HepG2 (cell line): ENCODE data around the gene PWWP2A. TPM values are rescaled to one million over a fixed set of nuclear protein-coding genes. Genes with fewer than 3 reads are reported as not detected.

Experiments
- CEBPG ChIP-seq: IDR thresholded peaks from 2 replicates; pipeline ENCODE4 v1.6.1; 2016
- CHD4 ChIP-seq: fragments of 200-600 bp; sonication (generic); IDR thresholded peaks from 2 replicates; pipeline ENCODE4 v1.7.0; 2017; ENCODE audit warnings: mild to moderate bottlenecking, low read length, borderline replicate concordance
- EHMT2 ChIP-seq: fragments of 200-600 bp; sonication (generic); IDR thresholded peaks from 2 replicates; pipeline ENCODE4 v1.7.0; 2017; ENCODE audit warnings: antibody characterized with exemption, low read depth, low read length, borderline replicate concordance
- ERF ChIP-seq: IDR thresholded peaks from 2 replicates; pipeline ENCODE4 v1.6.1; 2018; ENCODE audit warnings: missing biosample characterization, missing genetic modification reagents
- HMGXB4 ChIP-seq, 2 experiments: sonication (generic) in 1 of 2; formaldehyde crosslinking in 1 of 2; IDR thresholded peaks; 2 replicates each; pipeline versions ENCODE4 v1.4.0 to v1.6.1; 2018 to 2020; ENCODE audit warnings: missing genetic modification reagents in 2 of 2, borderline replicate concordance in 1 of 2, low read depth in 1 of 2, mild to moderate bottlenecking in 1 of 2, missing biosample characterization in 1 of 2
- POLR2AphosphoS2 ChIP-seq: IDR thresholded peaks from 2 replicates; pipeline ENCODE4 v1.6.1; 2011; ENCODE audit warnings: low read depth, low read length, improper control_type of control experiment
- SRY ChIP-seq: sonication (generic); formaldehyde crosslinking; IDR thresholded peaks from 2 replicates; pipeline ENCODE4 v1.8.0; 2022; ENCODE audit warnings: mild to moderate bottlenecking, missing genetic modification reagents
- TIGD3 ChIP-seq: sonication (generic); formaldehyde crosslinking; IDR thresholded peaks from 2 replicates; pipeline ENCODE4 v1.5.1; 2020; ENCODE audit warnings: mild to moderate bottlenecking, missing genetic modification reagents, borderline replicate concordance
- ZNF460 ChIP-seq: sonication (generic); formaldehyde crosslinking; IDR thresholded peaks from 2 replicates; pipeline ENCODE4 v1.5.1; 2020; ENCODE audit warnings: missing genetic modification reagents, mild to moderate bottlenecking, borderline replicate concordance
- ZNF780A ChIP-seq: sonication (generic); formaldehyde crosslinking; IDR thresholded peaks from 2 replicates; pipeline ENCODE4 v1.8.0; 2022; ENCODE audit warnings: mild to moderate bottlenecking, missing genetic modification reagents, moderate library complexity
- polyA plus RNA-seq, 8 experiments: library from polyadenylated mRNA; depleted of rRNA in 3 of 8; stranded (reverse) in 7 of 8; unstranded in 1 of 8; fragments of >200 nt; fragmentation: Illumina TruSeq in 4 of 8; extraction: Trizol in 4 of 8; gene quantifications; 2 replicates each; pipeline versions ENCODE4 v1.2.1 to v1.2.3, GENCODE V29; 2011 to 2016; ENCODE audit warnings: low read depth in 4 of 8, missing spikeins in 1 of 8, mixed read lengths in 1 of 8; ENCODE audit not compliant: insufficient read depth in 1 of 8
- total RNA-seq, 5 experiments: library from RNA; depleted of rRNA; stranded (reverse); fragments of >200 nt; fragmentation: Illumina TruSeq; extraction: Trizol; gene quantifications; 2 replicates each; pipeline ENCODE4 v1.2.3, GENCODE V29; 2016; ENCODE audit warnings: low read depth in 1 of 5
- TF ChIP-seq, protein P1 (sequence below): sonication (generic); formaldehyde crosslinking; IDR thresholded peaks from 2 replicates; pipeline ENCODE4 v1.4.0; 2020; ENCODE audit warnings: low read depth, missing genetic modification reagents

The PWWP2A gene
- total and polyA plus RNA-seq, 2 of the 13 experiments (the other 11 are each of a cell fraction or from before 2014, with no cell fraction given) = 7.3 to 16.9 TPM

- no peak for TF ChIP-seq HMGXB4 (CRISPR knock-in tag; IDR thresholded peaks at IDR 0.05; ENCODE audit: borderline replicate concordance in 1 of 2, low read depth in 1 of 2)
- TF ChIP-seq CHD4 = no peak
- no peak for TF ChIP-seq ERF (CRISPR knock-in tag)
- TF ChIP-seq ZNF460 (CRISPR knock-in tag) = no peak
- TF ChIP-seq SRY = no peak
- TF ChIP-seq POLR2AphosphoS2 = no peak
- TF ChIP-seq, protein P1, sequence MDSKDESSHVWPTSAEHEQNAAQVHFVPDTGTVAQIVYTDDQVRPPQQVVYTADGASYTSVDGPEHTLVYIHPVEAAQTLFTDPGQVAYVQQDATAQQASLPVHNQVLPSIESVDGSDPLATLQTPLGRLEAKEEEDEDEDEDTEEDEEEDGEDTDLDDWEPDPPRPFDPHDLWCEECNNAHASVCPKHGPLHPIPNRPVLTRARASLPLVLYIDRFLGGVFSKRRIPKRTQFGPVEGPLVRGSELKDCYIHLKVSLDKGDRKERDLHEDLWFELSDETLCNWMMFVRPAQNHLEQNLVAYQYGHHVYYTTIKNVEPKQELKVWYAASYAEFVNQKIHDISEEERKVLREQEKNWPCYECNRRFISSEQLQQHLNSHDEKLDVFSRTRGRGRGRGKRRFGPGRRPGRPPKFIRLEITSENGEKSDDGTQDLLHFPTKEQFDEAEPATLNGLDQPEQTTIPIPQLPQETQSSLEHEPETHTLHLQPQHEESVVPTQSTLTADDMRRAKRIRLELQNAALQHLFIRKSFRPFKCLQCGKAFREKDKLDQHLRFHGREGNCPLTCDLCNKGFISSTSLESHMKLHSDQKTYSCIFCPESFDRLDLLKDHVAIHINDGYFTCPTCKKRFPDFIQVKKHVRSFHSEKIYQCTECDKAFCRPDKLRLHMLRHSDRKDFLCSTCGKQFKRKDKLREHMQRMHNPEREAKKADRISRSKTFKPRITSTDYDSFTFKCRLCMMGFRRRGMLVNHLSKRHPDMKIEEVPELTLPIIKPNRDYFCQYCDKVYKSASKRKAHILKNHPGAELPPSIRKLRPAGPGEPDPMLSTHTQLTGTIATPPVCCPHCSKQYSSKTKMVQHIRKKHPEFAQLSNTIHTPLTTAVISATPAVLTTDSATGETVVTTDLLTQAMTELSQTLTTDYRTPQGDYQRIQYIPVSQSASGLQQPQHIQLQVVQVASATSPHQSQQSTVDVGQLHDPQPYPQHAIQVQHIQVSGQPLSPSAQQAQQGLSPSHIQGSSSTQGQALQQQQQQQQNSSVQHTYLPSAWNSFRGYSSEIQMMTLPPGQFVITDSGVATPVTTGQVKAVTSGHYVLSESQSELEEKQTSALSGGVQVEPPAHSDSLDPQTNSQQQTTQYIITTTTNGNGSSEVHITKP (CRISPR knock-in tag) = no peak
- TF ChIP-seq TIGD3 = no peak
- no peak for TF ChIP-seq ZNF780A (CRISPR knock-in tag)
- TF ChIP-seq EHMT2 = no peak
- no peak for TF ChIP-seq CEBPG (CRISPR knock-in tag)
Measured at GRCh38 chr5:160079753-160080152, 39.5 kb downstream of the PWWP2A start (continued).
